ENCODE results near the gene IDUA. TPM values are rescaled to one million over a fixed set of nuclear protein-coding genes. Genes with fewer than 3 reads are reported as not detected.

IDUA gene
- total and polyA plus RNA-seq, 12 donors = 4.6 to 13.3 (median 8.7) TPM

DNA sequence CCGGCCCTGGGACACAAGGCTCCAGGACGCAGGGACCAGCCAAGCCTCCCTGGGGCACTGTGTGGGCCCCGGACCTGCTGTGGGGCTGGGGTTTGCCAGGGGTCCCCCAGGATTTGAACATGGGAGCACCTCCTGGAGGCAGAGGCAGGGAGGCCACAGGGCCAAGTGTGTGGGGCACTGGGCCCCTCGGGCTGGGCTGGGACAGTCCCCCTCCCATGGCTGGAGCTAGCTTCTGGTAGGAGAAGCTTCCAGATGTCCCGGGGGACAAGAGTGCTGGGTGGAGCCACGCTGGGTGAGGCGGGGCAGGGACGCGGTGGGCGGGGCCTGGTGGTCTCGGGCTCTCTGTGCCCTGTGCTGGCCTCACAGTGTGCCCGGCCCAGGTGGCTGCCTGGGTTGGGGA lies 43.2 kb downstream of the IDUA start:
- intact Hi-C loops (cut with DNase I) = no loop called here
- no peak for TF ChIP-seq CTCF (IDR thresholded peaks at IDR 0.05)
- 68% methylated on average over 12 of the region's 12 CpGs for WGBS, 2 donors
- ATAC-seq = no peak
- DNase-seq = no peak
- Histone ChIP-seq H3K4me1 (peaks cover 0 to 21% (median 0%) of the 10 kb centered on the region in 9 donors), H3K36me3 (peaks cover 0 to 7% (median 0%) of the 10 kb centered on the region in 9 donors), H3K4me3 (no peak overlapping the region), H3K27ac (no peak overlapping the region), H3K9me3 (no peaks in the 10 kb centered on the region), H3K27me3 (peaks cover 0 to 44% (median 41%) of the 10 kb centered on the region in 7 donors)

GRCh38 chr4:1030559-1030958 lies 43.7 kb downstream of the IDUA start:
- Histone ChIP-seq H3K9me3 (no peaks in the 10 kb centered on the region), H3K4me3 (no peak overlapping the region), H3K36me3 (peaks cover 0 to 2% (median 0%) of the 10 kb centered on the region in 9 donors), H3K27ac (no peak overlapping the region), H3K27me3 (peaks cover 0 to 44% (median 41%) of the 10 kb centered on the region in 7 donors), H3K4me1 (peaks cover 0 to 26% (median 5%) of the 10 kb centered on the region in 9 donors)
- no peak for TF ChIP-seq CTCF (IDR thresholded peaks at IDR 0.05)
- intact Hi-C loops (cut with DNase I) = no loop called here
- ATAC-seq = no peak
- 68 to 78% methylated on average over 16 of the region's 16 CpGs for WGBS, 2 donors
- no peak for DNase-seq

DNA sequence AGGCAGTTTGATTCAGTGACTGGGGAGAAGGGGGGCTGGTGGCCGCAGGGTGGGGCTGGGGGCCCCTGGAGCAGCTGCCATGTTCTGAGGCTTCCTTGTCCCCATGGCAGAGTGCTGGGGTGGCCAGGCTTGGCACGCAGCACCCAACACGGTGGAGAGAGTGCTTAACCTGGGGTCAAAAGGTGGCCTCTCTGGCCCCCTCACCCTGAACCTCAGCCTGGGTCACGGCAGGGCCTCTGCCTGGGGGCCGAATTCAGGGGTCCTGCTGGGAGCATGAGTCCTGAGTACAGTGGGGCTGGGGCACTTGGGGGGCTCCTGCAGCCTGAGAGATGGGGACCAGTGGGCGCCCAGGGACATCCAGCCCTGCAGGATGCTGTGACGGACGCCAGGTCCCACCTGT lies 44.5 kb downstream of the IDUA start:
- 77 to 87% methylated on average over 8 of the region's 8 CpGs for WGBS, 2 donors
- ATAC-seq (no peak), DNase-seq (no peak)
- intact Hi-C loops (cut with DNase I) = no loop called here
- peaks cover 0 to 20% (median 5%) of the 10 kb centered on the region in 9 donors for H3K4me1 ChIP-seq
- peaks cover 0 to 44% (median 41%) of the 10 kb centered on the region in 7 donors for H3K27me3 ChIP-seq
- no peak overlapping the region for H3K27ac ChIP-seq
- no peaks in the 10 kb centered on the region for H3K9me3 ChIP-seq
- no peaks in the 10 kb centered on the region for H3K36me3 ChIP-seq
- H3K4me3 ChIP-seq = no peak overlapping the region
- no peak for TF ChIP-seq CTCF (IDR thresholded peaks at IDR 0.05)

DNA sequence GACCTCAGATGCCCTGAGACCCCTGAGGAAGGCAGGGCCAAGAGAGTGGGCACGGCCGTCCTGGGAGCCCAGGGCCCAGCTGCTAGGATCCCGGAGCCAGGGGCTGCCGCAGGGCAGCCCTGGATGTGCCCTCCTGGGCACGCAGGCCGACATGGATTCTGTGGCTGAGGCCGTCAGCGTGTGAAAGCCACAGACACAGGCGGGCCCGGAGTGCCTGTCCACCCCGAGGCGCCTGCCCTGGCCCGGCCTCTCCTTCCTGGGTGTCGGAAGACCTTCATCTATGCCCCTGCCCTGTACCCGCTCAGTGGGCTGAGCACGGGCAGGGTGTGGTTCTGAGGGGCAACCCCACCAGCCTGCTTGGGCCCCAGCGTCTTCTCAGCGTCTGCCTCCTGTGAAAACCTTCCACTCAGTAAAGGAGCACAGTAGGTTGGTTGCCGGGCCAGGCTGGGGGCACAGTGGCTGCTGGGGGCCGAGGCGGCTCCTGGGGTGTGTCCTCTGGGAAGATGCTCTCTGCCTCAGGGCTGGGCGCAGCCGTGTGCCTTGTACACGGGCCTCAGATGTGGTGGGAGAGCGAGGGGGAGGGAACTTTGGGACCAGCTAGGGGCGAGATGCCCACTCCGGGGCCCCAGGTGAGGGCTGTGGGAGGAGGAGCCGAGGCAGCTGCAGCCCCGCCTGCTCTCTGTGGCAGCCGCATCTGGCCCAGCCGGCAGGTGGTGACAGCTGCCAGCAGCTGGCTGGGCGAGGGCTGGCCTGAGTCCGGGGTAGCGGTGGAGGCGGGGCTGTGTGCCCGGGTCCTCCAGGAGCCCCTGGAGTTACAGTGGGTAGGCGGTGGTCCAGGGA lies 45.3 kb downstream of the IDUA start:
- Histone ChIP-seq H3K27ac (no peak overlapping the region), H3K36me3 (no peaks in the 10 kb centered on the region), H3K9me3 (no peaks in the 10 kb centered on the region), H3K27me3 (peaks cover 0 to 44% (median 41%) of the 10 kb centered on the region in 7 donors), H3K4me1 (peaks cover 0 to 19% (median 5%) of the 10 kb centered on the region in 9 donors), H3K4me3 (no peak overlapping the region)
- ATAC-seq (no peak), DNase-seq (no peak)
- WGBS, 2 donors = 62 to 63% methylated on average over 36 to 37 of the region's 37 CpGs
- TF ChIP-seq CTCF (IDR thresholded peaks at IDR 0.05) = no peak
- intact Hi-C loops (cut with DNase I) = no loop called here
